ENCODE results near the gene PLSCR1.

The PLSCR1 gene

GRCh38 chr3:146521394-146521793, 23.0 kb downstream of the PLSCR1 start:
- no peak for DNase-seq
- TF ChIP-seq CTCF (IDR thresholded peaks at IDR 0.05; ENCODE audit: low read depth, low read length): no peak
- Histone ChIP-seq H3K9me3 (ENCODE audit: severe bottlenecking) (no peaks in the 10 kb centered on the region), H3K36me3 (no peaks in the 10 kb centered on the region), H3K27me3 (ENCODE audit: insufficient read depth, low read depth, severe bottlenecking) (no peaks in the 10 kb centered on the region), H3K4me3 (ENCODE audit: low read depth, low read length) (no peak overlapping the region), H3K27ac (no peak overlapping the region)

DNA sequence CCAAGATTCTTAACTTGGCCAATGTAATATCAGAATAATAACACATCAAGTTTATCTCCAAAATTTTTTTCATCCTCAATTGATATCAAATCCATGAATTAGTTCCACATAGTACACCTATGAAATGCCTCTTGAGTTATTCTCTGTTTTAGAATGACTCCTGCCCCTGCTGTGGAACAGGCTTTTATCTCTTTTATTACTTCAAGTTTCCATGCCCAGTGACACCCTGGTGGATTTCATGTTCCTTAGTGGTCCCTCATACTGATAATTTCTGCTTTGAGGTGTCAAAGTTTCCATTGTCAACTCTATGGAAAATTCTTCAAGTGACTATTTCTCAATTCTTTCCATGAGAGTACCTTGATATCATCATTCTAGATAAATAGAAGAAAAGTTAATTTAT, 24.6 kb downstream of the PLSCR1 start:
- no peak for DNase-seq
- Histone ChIP-seq H3K27ac (no peak overlapping the region), H3K27me3 (ENCODE audit: insufficient read depth, low read depth, severe bottlenecking) (no peaks in the 10 kb centered on the region), H3K9me3 (ENCODE audit: severe bottlenecking) (no peaks in the 10 kb centered on the region), H3K36me3 (no peaks in the 10 kb centered on the region), H3K4me3 (ENCODE audit: low read depth, low read length) (no peak overlapping the region)
- TF ChIP-seq CTCF (IDR thresholded peaks at IDR 0.05; ENCODE audit: low read depth, low read length): no peak

DNA sequence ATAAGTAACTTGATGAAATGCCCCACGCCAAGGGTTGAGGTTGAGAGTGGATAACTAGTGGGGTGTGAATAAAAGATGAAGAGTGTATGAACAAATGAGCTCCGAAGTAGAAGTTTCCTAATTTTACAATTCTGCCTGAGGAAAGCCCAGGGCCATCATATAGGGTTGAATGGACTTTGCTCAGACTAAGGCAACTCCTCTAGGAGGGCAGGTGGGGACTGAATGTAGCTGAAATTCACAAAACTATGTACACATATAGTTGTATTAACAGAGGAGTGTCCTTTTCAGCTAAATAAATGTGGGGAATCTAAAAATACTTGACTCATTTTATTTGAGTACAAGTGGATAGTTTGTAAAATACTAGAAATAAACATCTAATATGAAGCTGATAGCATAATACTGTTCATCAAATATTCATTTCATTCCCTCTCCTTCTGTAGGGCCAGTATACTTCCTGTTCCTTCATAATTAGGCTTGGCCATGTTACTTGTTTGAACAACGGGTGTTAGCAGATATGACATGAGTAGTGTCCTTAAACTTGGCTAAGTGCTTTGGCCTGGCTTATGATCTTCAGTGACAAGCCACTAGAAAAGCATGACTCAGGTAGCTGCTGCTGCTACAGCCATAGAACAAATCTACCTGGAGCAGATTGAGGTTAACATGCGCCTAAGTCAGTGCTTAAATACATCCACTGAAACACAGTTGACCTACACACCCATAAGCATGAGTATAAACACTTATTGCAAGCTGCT, 26.5 kb downstream of the PLSCR1 start:
- H3K4me3 ChIP-seq (ENCODE audit: low read depth, low read length): no peak overlapping the region
- DNase-seq: no peak
- TF ChIP-seq CTCF (IDR thresholded peaks at IDR 0.05; ENCODE audit: low read depth, low read length): no peak
- H3K36me3 ChIP-seq: no peaks in the 10 kb centered on the region
- no peaks in the 10 kb centered on the region for H3K27me3 ChIP-seq (ENCODE audit: insufficient read depth, low read depth, severe bottlenecking)
- no peak overlapping the region for H3K27ac ChIP-seq
- no peaks in the 10 kb centered on the region for H3K9me3 ChIP-seq (ENCODE audit: severe bottlenecking)

GRCh38 chr3:146513386-146514051, 30.9 kb downstream of the PLSCR1 start:
- Histone ChIP-seq H3K9me3 (ENCODE audit: severe bottlenecking) (no peaks in the 10 kb centered on the region), H3K36me3 (no peaks in the 10 kb centered on the region), H3K27me3 (ENCODE audit: insufficient read depth, low read depth, severe bottlenecking) (no peaks in the 10 kb centered on the region), H3K27ac (no peak overlapping the region), H3K4me3 (ENCODE audit: low read depth, low read length) (no peak overlapping the region)
- DNase-seq: no peak
- TF ChIP-seq CTCF (IDR thresholded peaks at IDR 0.05; ENCODE audit: low read depth, low read length): no peak

- TF ChIP-seq CTCF (IDR thresholded peaks at IDR 0.05; ENCODE audit: low read depth, low read length): no peak
- H3K4me3 ChIP-seq (ENCODE audit: low read depth, low read length): no peak overlapping the region
- no peaks in the 10 kb centered on the region for H3K27me3 ChIP-seq (ENCODE audit: insufficient read depth, low read depth, severe bottlenecking)
- H3K27ac ChIP-seq: no peak overlapping the region
- no peak for DNase-seq
- H3K9me3 ChIP-seq (ENCODE audit: severe bottlenecking): no peaks in the 10 kb centered on the region
- H3K36me3 ChIP-seq: no peaks in the 10 kb centered on the region
These were observed 32.8 kb downstream of the PLSCR1 start for GRCh38 chr3:146511402-146512134.

Data from WERI-Rb-1 (cell line).